NCI-H2081 treated with DMSO at 0.1 percent for 48 hours (cell line): Measurements from ENCODE around the gene SPATA24.
A peak's percentile ranks its signal among the peaks of the same experiment; 100 is the strongest.
"Not testable (repeated sequence)": the region's sequence is repeated elsewhere in the genome, so short reads cannot be mapped to it uniquely, and the experiment has no call there.

Experiments used
- DNase-seq: peaks from one replicate; lab custom pipeline; 2025; lab: John Stamatoyannopoulos, UW

The SPATA24 gene

GRCh38 chr5:139416651-139417050, 12.8 kb upstream of the SPATA24 start:
- no peak for DNase-seq

GRCh38 chr5:139415869-139416268, 12.0 kb upstream of the SPATA24 start:
- no peak for DNase-seq

GRCh38 chr5:139415221-139415861, 11.5 kb upstream of the SPATA24 start:
- DNase-seq, result peak; percentile 32

- DNase-seq, result no peak
These were observed 10.8 kb upstream of the SPATA24 start for GRCh38 chr5:139414581-139415130.

- no peak for DNase-seq
These were observed 10.1 kb upstream of the SPATA24 start for GRCh38 chr5:139413963-139414362.

GRCh38 chr5:139413153-139413552, 9.3 kb upstream of the SPATA24 start:
- no peak for DNase-seq

- DNase-seq, result no peak
These were observed 7.3 kb upstream of the SPATA24 start for GRCh38 chr5:139410993-139411828.

GRCh38 chr5:139410121-139410992, 6.5 kb upstream of the SPATA24 start:
- DNase-seq, result no peak

GRCh38 chr5:139409116-139409515, 5.2 kb upstream of the SPATA24 start:
- DNase-seq, result not testable (repeated sequence)

- no peak for DNase-seq
These were observed 4.3 kb upstream of the SPATA24 start for GRCh38 chr5:139408191-139408590.

GRCh38 chr5:139407517-139407916, 3.6 kb upstream of the SPATA24 start:
- no peak for DNase-seq

- DNase-seq, result no peak
These were observed 3.1 kb upstream of the SPATA24 start for GRCh38 chr5:139406963-139407362.

- no peak for DNase-seq
These were observed 573 bp upstream of the SPATA24 start for GRCh38 chr5:139404484-139404840.

- DNase-seq, result no peak
These were observed 487 bp downstream of the SPATA24 start for GRCh38 chr5:139403418-139403786.

- DNase-seq, result no peak
These were observed 1.2 kb downstream of the SPATA24 start for GRCh38 chr5:139402561-139403158.

GRCh38 chr5:139401546-139401945, 2.3 kb downstream of the SPATA24 start:
- no peak for DNase-seq

- DNase-seq, result no peak
These were observed 4.3 kb downstream of the SPATA24 start for GRCh38 chr5:139399501-139400121.

- DNase-seq, result no peak
These were observed 6.0 kb downstream of the SPATA24 start for GRCh38 chr5:139397921-139398320.

GRCh38 chr5:139396691-139397090, 7.2 kb downstream of the SPATA24 start:
- no peak for DNase-seq

GRCh38 chr5:139395844-139396640, 7.8 kb downstream of the SPATA24 start:
- DNase-seq, result no peak
